HT-29 (cell line): ENCODE data around the gene TGFBR3. TPM values are rescaled to one million over a fixed set of nuclear protein-coding genes. Genes with fewer than 3 reads are reported as not detected.

ENCODE experiments used
- DNase-seq: peaks from one replicate; pipeline ENCODE4 v3.0.0-alpha.2; 2015; ENCODE audit warnings: low spot score
- total RNA-seq: library from RNA; depleted of rRNA; stranded (reverse); fragments of >200 nt; shearing (Covaris generic); gene quantifications from 2 replicates; pipeline ENCODE4 v1.2.3, GENCODE V29; 2014

TGFBR3 gene
- total RNA-seq, 1 experiment from 2014 or later, result 4.3 TPM

DNA sequence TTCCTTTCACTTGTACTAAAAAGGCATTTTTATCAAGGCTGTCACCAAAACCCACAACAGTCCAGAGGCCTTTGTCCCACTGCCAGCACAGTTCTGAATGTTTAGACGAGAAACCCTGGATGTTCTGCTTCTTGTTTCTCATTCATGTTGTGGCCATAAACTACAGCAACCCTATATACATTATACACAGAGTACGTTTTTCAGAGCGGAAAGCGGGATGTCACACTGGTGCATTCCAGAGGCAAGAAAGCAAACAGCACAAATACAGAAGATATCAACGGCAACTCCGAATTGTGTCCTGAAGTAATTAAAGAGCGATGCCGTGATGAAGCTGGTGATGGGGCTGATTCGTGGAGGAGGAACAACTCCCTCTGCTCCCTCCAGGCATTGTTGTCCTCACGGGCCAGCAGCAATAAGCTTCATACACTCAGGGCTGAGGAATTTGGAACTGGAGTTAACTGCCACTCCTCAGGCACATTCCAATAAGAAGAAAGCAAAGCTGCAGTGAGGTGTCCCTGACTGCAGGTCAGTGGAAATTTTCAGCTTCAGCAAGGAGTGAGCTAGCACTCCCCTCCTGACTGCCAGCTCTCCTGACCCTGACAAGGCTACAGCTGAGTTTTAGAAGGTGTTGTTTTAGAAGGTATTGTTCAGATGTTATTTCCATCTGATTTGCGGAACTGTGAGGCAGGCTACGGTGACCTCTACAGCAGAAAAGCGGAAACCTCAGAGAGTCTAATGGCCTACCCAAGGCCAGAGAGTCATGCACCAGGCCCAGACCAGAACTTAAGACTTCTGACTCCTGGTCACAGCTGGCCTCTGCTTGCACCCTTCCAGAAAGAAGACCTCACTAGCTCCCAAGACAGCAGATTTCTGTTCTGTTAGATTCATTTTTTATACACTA is 149.0 kb downstream of the TGFBR3 start:
- DNase-seq, result no peak

DNA sequence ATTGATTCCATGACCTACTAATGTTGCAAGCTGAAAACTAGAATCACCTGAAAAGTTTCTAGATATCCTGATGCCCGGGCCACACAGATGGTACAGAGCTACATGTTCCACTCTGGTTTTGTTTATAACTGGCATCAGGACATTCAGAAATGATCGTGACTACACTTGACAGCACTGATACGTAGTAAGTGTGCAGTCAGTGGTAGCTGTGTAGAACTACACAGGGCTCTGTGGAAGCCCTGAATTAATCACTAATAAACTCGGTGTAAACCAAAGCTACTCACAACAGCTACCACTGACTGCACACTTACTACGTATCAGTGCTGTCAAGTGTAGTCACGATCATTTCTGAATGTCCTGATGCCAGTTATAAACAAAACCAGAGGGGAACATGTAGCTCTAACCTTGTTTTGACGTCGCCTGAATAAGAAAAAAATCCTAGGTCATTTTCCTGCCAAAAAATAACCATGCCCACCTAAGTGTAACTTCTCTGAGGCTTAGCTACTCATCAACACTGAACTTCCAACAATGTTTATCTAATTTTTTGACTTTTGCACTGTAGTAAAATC is 149.7 kb downstream of the TGFBR3 start:
- no peak for DNase-seq

DNA sequence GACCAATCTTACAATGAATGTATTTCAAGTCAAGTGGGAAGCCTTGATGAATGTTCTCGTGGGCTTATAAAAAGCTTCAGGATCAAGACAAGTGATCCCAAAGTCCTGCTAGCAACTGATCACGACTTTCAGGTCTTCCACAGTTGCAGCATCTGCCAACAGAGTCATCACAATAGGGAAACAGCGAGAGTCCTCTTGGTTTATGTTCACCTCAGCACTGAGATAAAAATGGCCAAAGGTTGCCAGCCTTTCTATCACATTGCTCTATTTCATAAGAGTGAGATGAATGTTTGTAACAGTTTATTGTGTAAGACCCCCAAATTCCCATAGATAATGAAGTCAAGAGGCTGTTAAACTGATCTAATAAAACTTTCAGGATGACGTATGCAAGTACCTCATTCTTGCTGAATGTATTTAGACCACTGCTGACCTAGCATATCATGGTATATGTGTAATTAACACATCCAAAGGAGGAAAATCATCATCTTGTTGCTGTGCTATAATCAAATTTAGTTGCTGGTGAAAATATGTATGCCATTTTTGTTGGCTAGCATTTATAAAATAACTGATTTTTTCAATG is 150.6 kb downstream of the TGFBR3 start:
- no peak for DNase-seq

DNA sequence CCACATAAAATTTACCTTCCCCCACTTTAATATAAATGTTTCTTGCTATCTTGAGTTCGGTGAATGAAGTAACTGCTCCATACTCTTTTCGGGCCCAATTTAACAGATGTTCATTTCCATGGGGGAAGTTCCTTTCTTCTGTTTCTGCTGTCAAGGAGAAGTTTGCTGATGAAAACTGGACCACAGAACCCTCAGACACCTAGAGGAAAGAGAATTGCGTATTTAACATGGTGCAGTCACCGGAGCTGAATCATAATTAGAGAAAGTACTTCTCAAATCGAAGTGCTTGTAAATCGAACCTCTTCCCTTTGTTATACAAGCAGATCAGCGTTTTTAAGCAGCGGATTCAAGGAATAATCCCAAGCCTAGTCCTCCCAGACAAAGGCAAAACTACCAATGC is 151.2 kb downstream of the TGFBR3 start:
- no peak for DNase-seq

DNA sequence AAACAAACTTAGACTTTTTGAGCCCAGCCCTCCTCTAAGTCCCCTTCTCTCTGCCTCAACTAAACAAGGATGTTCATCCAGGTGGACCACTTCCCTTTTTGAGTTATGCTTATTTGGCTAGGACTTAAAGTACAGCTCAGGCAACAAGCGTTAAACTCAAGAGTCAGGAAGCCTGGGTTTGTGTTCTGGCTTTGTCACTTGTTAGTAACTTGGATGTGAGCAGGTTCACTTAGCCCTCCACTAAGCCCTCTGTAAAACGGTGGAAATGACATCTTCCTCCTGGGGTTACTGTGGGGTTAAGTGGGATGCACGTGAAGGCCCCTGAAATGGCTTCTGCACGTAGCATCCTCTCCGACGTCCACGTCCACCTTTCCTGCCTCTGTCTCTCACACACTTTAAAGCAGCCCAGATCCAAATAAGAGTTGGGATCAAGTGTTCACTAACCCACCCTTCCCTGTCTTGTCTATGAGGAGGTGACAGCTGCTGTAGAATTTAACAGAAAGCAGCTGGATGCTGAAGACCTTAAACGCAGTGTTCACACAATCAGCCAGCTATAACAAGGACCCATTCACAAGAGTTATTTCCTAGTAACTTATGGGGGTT is 152.7 kb downstream of the TGFBR3 start:
- no peak for DNase-seq

DNA sequence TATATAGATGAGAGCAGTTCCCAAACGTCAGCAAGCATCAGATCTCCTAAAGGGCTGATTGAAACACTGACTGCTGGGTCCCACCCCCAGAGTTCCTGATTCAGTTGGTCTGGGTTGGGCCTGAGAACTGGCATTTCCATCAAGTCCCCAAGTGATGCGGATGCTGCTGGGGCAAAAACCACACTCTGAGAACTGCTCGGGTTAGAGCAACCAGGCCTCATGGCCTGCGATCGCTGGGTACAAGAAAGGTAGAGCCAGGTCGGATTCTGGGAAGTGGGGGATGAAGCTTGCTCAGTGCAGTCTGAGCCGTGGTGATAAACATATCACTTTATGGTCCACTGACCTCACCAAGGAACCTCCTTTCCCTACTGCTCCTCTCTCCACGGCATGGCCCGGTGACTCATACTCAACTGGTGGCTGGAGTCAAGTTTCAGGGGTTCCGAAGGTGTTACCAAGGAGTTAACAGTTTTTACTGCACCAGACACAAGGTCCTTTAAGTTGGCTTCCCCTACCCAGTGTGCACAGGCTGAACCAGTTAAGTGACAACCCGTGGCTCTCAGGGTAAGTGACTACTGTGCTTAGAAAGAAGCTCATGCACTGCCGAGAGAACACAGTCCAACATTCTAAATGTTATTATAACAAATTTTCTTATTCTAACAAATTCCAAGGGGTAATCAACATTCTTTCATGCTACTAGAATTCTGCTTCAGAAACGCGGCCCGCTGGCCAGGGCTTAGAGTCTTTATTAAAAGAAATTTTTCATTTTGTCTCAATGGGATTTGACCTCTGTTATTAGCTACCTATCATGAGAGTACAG is 153.5 kb downstream of the TGFBR3 start:
- DNase-seq, result peak; percentile 58

DNA sequence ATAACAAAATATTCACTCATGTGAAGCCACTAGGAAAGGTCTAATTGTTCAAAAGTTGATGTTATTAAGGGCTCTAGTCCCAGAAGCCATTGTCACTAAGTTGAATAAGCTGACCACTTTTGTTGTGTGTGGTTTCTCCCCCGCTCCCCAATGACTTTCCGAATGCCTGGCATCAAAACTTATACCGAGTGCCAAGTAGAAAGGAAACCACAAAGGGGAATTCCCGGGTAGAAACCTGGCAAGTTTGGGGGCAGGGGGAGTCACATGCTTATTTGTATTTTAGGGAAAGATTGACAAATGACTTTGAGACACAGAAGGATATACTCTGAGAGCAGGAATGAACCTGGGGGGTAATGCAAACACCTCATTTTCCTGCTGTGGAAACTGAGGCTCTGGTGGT is 154.1 kb downstream of the TGFBR3 start:
- no peak for DNase-seq

DNA sequence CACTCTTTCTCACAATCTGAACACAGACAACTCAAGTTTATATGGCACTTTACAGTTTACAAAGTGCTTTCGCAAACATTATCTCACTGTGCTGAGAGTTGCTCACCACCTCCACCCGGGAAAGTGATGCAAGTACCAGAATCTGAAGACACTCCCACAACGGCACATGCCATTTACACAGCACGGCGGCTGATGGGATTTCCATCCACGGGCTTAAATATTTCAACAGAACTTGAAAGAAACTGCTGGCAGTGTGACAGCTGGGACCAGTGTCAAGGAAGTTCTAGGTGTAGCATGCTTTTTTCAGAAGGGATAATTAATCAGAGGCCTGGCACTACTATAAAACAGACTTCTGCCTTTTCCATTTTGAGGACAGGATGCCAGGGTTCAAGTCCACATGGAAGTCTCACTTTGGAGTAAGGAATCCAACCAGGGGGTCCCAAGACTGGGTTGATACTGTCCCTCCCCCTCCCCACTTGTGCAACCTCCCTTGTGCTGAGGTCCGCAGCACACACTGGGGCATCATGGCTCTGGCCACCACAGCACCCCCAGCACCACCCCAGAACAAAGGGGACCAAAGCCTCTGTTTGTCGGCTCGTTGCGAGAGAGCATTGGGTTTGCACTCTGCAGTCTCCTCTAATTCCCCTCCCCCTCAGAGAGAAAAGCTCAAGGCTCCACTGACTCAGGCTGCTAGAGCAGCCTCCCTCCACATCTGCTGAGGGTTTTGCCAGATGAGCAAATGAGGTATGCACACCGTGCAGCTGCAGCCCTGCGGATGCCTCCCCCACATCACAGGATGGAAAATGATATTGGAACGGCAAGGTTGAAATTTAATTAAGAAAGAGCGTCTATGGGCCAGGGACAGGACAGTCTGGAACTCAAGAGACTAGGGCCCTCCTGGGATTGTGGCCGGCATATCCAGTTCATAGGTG is 154.9 kb downstream of the TGFBR3 start:
- no peak for DNase-seq

DNA sequence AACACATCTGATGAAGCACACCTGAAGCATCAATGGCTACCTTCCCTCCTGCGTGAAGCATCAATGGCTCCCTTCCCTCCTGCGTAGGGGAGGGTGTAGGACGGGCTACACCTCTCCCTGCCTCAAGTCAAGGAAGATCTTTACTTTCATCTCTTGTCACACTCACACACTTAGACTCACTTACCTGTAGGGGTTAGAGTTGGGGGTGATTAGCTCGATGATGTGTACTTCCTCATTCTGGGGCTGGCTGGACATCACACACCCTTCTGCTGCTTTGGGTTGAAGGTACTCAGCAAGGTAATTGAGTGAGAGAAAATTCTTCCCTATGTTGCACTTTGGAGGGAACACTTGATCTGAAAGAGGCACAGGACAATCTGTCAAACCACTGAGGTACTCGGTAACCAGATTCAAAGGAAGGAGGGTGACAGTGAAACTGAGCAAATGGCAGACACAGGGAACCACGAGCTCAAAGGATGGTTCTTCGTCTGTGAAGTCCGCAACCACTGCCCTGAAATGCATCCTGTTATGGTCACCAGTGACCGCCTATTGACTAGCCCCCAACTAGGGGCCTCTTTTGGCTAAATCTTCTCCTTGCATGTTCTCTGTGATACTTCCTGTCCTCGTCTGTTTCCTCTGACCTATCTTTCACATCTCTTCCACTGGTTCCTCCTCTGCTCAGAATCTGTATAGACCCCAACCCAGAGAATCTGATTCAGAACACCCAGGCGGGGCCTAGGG is 156.2 kb downstream of the TGFBR3 start:
- DNase-seq, result no peak

DNA sequence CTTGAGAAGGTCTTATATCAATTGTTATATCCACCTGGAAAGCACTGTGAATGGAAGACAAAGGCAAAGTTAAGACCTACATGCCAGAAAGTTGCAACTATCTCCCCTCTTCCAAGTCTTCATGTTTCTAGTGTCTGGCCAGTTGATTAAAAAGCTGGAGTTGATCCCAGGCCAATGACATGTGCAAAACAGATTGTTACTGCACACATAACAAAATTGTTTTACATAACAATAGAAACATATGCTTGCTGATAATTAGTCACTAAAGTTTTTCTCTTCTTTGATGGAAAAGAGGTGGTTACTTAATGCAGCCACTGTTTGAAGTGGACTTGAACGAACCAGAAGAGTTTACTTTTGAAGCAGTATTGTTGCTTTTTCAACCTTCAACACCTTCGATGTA is 158.2 kb downstream of the TGFBR3 start:
- DNase-seq, result no peak

DNA sequence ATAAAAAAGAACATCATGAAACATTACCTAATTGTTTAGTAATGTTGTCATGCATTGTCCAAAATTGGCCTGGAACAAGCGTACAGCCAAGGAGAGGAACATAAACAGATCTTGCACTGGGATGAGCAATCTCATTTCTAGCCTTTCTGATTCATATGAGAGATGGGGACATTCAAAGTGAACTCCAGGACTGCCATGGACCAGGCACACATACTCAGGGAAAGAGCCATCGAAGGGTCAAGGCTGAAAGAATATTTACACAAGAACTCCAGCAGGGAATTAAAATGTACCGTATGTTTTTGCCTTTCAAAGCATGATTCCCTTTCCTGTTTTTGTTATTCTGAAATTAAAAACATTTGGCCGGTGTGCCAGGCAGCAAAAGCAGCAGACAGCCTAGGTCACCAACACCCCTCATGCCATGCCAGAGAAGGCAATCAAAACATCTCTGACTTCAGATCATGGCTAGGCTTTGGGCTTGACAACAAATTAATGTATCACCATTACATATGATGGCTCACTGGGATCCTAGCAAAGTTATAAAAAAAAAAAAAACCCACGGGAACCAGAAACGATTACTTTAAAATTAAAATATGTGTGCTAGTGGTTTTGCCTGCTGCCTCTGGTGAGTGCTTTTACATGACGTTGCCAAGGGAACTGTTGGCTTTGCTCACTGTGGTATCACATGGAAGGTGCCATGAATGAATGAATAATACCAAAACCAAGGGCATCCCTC is 159.8 kb downstream of the TGFBR3 start:
- DNase-seq, result no peak

DNA sequence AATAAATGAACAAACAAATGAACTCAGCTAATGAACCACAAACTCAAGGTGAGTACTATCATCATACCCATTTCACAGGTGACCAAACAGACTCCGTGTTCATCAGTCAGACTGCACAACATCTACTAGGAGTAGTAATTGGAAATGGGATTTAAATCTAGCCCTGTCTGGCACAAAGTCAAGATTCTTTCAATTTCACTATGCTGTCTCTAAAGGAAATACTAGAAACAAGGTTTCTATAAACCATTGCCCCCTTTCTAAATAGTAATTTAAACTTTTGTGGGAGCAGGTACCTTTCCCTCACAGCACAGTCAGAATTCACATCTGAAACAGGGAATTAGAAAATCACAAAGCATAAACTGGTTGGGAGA is 160.3 kb downstream of the TGFBR3 start:
- no peak for DNase-seq

DNA sequence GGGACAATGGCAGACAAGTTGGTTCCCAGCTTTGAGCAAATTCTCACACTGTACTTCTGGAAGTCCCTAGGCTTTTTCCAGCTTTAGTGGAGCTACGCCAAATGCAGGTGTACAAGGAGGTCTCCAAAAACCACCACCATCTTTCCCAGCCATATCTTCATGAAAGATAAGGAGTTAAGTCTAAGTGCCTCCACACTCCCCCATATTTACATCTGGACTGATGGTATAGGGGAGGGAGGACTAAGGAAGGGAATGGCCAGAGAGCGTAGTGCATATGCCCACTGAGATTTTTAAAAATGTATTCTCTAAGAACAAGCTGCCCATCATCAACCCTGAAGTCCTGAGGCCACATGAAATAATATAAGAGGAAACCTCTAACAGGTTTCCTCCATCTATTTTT is 161.3 kb downstream of the TGFBR3 start:
- DNase-seq, result no peak

DNA sequence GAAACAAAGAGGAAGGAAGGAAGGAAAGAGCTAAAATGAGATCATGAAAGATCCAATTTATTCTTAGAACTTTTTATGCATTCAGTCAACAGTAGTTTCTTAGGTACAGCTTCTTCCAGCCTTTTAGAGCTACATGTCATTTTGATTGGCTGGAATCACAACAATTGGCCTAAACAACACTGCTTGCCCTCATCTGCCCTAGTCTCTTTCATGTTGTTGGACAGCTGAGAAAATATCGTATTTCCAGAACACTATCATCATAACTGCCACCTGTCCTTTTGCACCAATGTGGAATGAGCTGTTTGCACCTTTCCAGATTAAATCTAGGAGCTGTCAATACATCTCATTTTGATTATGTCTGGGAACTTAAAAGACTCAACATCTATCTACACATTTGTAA is 161.7 kb downstream of the TGFBR3 start:
- no peak for DNase-seq

DNA sequence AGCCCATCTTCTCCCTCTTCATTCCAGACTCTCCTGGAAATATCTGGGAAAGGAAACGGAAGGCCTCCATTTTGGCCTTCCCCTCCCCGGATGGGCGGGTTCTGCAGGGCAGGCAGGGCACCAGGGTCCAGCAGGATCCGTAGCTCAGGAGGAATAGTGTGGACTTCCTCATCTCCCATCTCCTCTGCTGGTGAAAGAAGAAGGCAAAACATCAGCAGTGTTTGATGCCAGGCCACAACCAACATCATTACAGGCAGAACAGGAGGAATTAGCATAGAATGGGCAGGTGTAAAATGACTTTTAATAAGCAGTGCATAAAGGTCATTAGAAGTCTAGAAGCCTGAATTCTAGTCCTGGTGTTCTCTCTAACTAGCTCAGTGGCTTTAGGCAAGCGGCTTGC is 165.9 kb downstream of the TGFBR3 start:
- DNase-seq, result no peak

DNA sequence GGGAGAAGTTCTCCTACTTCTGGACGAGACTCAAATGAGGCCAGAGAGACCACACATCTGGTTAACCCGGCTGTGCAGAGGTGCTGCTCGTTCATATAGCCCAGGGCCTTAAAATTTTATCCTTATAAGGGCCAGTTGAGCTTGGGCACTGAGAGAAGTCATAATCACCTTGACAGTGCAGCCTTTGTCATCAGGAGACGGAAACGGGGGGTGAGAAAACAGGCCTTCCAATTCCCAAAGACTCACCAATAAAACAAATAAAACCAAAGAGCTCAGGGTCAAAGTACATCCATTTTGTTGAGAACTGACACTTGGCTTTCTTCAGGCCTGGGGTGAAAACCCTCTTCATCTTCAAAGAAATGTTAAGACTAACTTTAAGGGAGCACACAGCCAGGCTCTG is 167.1 kb downstream of the TGFBR3 start:
- DNase-seq, result no peak

DNA sequence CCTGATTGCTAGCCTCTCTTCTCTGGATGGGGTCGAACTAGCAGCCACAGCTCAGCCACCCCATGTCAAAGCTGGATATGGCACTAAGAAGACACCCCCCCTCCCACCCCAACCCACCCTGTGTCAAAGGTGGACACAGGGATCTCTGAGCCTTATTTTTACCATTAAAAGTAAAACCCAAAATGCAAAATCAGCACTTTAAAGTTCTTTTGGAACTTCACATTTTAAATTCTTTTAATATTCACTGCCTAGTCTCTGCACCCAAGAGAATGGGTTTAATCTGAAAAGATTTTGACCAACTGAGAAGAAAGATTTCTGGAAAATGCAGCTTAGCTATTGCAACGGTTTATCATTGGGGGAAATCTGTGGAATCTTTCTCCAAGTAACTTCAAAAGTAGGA is 167.6 kb downstream of the TGFBR3 start:
- no peak for DNase-seq

DNA sequence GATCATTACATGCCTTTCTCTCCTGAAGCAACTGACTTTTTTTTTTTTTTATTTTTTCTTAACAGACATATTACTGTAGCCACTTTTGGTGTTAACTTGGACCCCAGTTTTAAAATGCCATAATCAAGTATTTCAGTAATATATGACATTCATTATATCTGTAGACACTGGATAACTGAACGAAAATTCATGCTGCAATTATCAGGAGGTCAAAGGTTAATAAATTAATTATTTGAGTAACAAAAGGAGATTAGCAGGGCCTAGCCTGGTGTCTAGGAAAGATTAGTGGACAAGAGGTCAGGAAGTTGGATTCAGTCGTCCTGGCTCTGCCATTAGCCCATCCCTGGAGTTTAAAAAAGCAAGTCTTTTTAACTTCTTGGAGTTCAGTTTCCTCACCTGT is 168.1 kb downstream of the TGFBR3 start:
- no peak for DNase-seq

DNA sequence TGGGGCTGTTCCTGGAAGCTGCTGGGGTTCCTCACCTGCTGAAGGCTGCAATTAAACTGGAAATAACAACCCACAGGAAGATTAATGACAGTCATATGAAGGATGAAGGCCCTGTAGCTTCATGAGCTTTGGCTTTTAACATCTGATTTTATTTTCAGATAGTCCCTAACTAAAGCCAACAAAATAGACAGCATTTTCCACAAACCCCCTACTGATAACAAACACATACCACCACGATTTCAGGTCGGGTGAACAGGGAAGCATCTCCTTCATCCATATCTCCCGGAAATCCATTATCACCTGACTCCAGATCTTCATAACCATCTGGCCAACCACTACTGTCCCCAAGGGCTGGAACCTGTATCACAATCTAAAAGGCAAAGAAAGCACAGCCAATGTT is 169.6 kb downstream of the TGFBR3 start:
- no peak for DNase-seq
